GM12878 (cell line): Measurements from ENCODE around the gene GPAT3. TPM values are rescaled to one million over a fixed set of nuclear protein-coding genes. Genes with fewer than 3 reads are reported as not detected.

Experiments used
- ATAC-seq: fragments of 200-7000 bp; cut with Tn5 transposase; 3 replicates; pipeline ENCODE4 v1.9.1; 2020; ENCODE audit warnings: mild to moderate bottlenecking, moderate library complexity
- BruUV-seq: library from RNA; stranded (reverse); fragments of 400-500 nt; replicated peaks from 2 replicates; lab custom pipeline; 2021; lab: Mats Ljungman, UMichigan
- CTCF ChIA-PET: fragments of 300-600 bp; sonication (Branson Sonifier 250); formaldehyde crosslinking; extraction: SDS; loops from one replicate; lab custom pipeline; 2021; ENCODE audit warnings: inconsistent platforms; lab: Yijun Ruan, JAX
- POLR2A ChIA-PET: fragments of 350-600 bp; formaldehyde crosslinking; extraction: SDS; loops from one replicate; lab custom pipeline; 2021; ENCODE audit warnings: inconsistent platforms; lab: Charles Lee
- RAD21 ChIA-PET: fragments of 300-600 bp; sonication (Branson Sonifier 250); formaldehyde crosslinking; loops from one replicate; lab custom pipeline; 2023; ENCODE audit warnings: antibody characterized with exemption; ENCODE audit not compliant: unreplicated experiment; lab: Charles Lee
- SMC1A ChIA-PET: fragments of 300-600 bp; sonication (Branson Sonifier 250); formaldehyde crosslinking; loops from one replicate; lab custom pipeline; 2023; ENCODE audit not compliant: unreplicated experiment, uncharacterized antibody; lab: Charles Lee
- DNase-seq: peaks from one replicate; pipeline ENCODE4 v3.0.0-alpha.2; 2011; ENCODE audit warnings: low read depth, low spot score
- FAIRE-seq: peaks from 3 replicates; lab custom pipeline; 2011; peaks lifted over from hg19 to GRCh38; lab: Jason Lieb, UNC
- H2AFZ ChIP-seq: 2 replicates; pipeline ENCODE4 v1.6.0; 2011; ENCODE audit warnings: low read depth, low read length, control low read depth; ENCODE audit not compliant: control insufficient read depth
- H3K27ac ChIP-seq: 2 replicates; pipeline ENCODE4 v1.5.1; 2011; ENCODE audit warnings: control low read depth; ENCODE audit not compliant: control insufficient read depth, insufficient read depth
- H3K27me3 ChIP-seq, 2 experiments: replicated peaks in 1 of 2; 2 replicates each; pipeline versions ENCODE4 v1.6.0 to v1.6.1; 2011; ENCODE audit warnings: low read length in 1 of 2; ENCODE audit not compliant: control insufficient read depth in 2 of 2, insufficient read depth in 2 of 2
- H3K36me3 ChIP-seq, 2 experiments: 2 replicates each; pipeline ENCODE4 v1.5.1; 2011; ENCODE audit warnings: low read length in 1 of 2; ENCODE audit not compliant: control insufficient read depth in 2 of 2, insufficient read depth in 2 of 2
- H3K4me1 ChIP-seq: 2 replicates; pipeline ENCODE4 v1.6.1; 2011; ENCODE audit warnings: mild to moderate bottlenecking, low read length, moderate library complexity, mixed read lengths; ENCODE audit not compliant: control insufficient read depth, insufficient read depth
- H3K4me2 ChIP-seq: 2 replicates; pipeline ENCODE4 v1.6.0; 2011; ENCODE audit warnings: control low read depth; ENCODE audit not compliant: control insufficient read depth, insufficient read depth
- H3K4me3 ChIP-seq: fragments of 200-600 bp; sonication (generic); 2 replicates; pipeline ENCODE4 v1.5.1; 2016
- H3K79me2 ChIP-seq: 2 replicates; pipeline ENCODE4 v1.6.0; 2011; ENCODE audit warnings: low read length; ENCODE audit not compliant: control insufficient read depth, insufficient read depth
- H3K9ac ChIP-seq: 2 replicates; pipeline ENCODE4 v1.8.0; 2011; ENCODE audit warnings: low read length, control low read depth, mixed read lengths; ENCODE audit not compliant: control insufficient read depth, insufficient read depth
- H3K9me3 ChIP-seq: replicated peaks from 3 replicates; pipeline ENCODE4 v1.5.1; 2011; ENCODE audit warnings: mild to moderate bottlenecking, low read length; ENCODE audit not compliant: control insufficient read depth, insufficient read depth
- H4K20me1 ChIP-seq: 2 replicates; pipeline ENCODE4 v1.6.0; 2011; ENCODE audit not compliant: control insufficient read depth, insufficient read depth
- ATF3 ChIP-seq: IDR thresholded peaks from 2 replicates; pipeline ENCODE4 v1.6.1; 2011; ENCODE audit warnings: low read depth, mild to moderate bottlenecking, low read length, moderate library complexity, borderline replicate concordance; ENCODE audit errors: extremely low read depth
- GATAD2B ChIP-seq: fragments of 450-650 bp; conservative IDR thresholded peaks from 2 replicates; pipeline ENCODE4 v1.6.1; 2017; ENCODE audit warnings: low read depth, mild to moderate bottlenecking, moderate library complexity
- RELA ChIP-seq: fragments of 450-650 bp; IDR thresholded peaks from 2 replicates; pipeline ENCODE4 v1.8.0; 2014; ENCODE audit warnings: borderline replicate concordance; ENCODE audit not compliant: partially characterized antibody
- STAT1 ChIP-seq: fragments of 450-650 bp; conservative IDR thresholded peaks from 2 replicates; pipeline ENCODE4 v1.6.1; 2014; ENCODE audit warnings: antibody characterized with exemption, mild to moderate bottlenecking
- WGBS: methylation state at CpG from one replicate; pipeline ENCODE4 v1.1.6; 2016; ENCODE audit warnings: low lambda C conversion rate; ENCODE audit not compliant: insufficient replicate concordance, insufficient coverage; ENCODE audit errors: missing lambda C conversion rate; 5-methylcytosine and 5-hydroxymethylcytosine counted together
- in situ Hi-C: fragments of 300-500 bp; cut with MboI; formaldehyde crosslinking; loops from 9 replicates; pipeline ENCODE4 v1.14.3; 2018; ENCODE audit warnings: mixed read lengths
- intact Hi-C: fragments of 100-400 bp; cut with micrococcal nuclease; formaldehyde crosslinking; loops from one replicate; pipeline ENCODE4 v1.14.2; 2022; ENCODE audit not compliant: unreplicated experiment
- polyA plus RNA-seq, 11 experiments: library from polyadenylated mRNA; depleted of rRNA in 4 of 11; unstranded in 6 of 11; stranded (reverse) in 5 of 11; fragments of >200 nt; fragmentation: Nextera tagmentation in 4 of 11; fragmentation: Illumina TruSeq in 1 of 11; extraction: Ambion mirVana in 4 of 11; extraction: Trizol in 1 of 11; gene quantifications; 1 replicate in 1 of 11; 2 replicates in 10 of 11; pipeline versions ENCODE4 v1.2.1 to v1.2.3, GENCODE V29; 2011 to 2016; ENCODE audit warnings: inconsistent platforms in 2 of 11, missing spikeins in 2 of 11, low read depth in 1 of 11
- total RNA-seq, 4 experiments: library from RNA; depleted of rRNA in 3 of 4; stranded (reverse); fragments of >200 nt in 3 of 4; fragmentation: Illumina TruSeq in 1 of 4; extraction: Trizol in 1 of 4; gene quantifications; 2 replicates each; pipeline versions ENCODE4 v1.2.1 to v1.2.3, GENCODE V29; 2013 to 2021
- TF ChIP-seq, protein P1 (sequence below): fragments of 450-650 bp; IDR thresholded peaks from 2 replicates; pipeline ENCODE4 v1.6.1; 2017; ENCODE audit warnings: mild to moderate bottlenecking, moderate library complexity
- TF ChIP-seq, protein P2 (sequence below): fragments of 450-650 bp; formaldehyde crosslinking; IDR thresholded peaks from 2 replicates; pipeline ENCODE4 v1.4.0; 2022; ENCODE audit warnings: mild to moderate bottlenecking, moderate library complexity

GPAT3 gene
- total and polyA plus RNA-seq, 10 of the 15 experiments (the other 5 are each of a cell fraction or from before 2014, with no cell fraction given): 0.26 to 1.1 (median 0.52) TPM

DNA sequence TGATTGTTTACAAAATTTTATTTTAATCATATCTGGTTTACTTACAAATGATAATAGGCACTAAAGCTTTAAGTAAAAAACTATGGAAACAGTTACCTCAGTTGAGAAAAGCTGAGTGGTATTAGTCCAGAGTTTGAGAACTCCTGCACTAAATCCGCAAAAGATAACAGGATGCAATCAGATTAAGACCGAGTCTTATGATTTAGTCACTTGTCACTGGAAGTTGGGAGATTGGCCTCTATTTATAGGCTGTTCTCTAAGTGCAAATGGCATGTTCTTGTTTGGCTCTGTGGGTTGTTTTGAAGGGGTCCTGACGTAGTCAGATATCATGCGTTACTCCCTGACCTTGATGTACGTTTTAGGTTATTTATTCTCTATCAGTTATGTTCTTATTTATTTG lies 6.3 kb downstream of the GPAT3 start:
- WGBS: 82% methylated on average over 5 of the region's 5 CpGs
- Histone ChIP-seq H3K79me2 (no peaks in the 10 kb centered on the region), H3K9ac (no peak overlapping the region), H3K4me2 (no peak overlapping the region), H3K27me3 (no peaks in the 10 kb centered on the region), H3K4me3 (no peak overlapping the region), H2AFZ (no peak overlapping the region), H3K36me3 (no peaks in the 10 kb centered on the region), H3K4me1 (no peaks in the 10 kb centered on the region), H4K20me1 (no peaks in the 10 kb centered on the region), H3K9me3 (no peaks in the 10 kb centered on the region), H3K27ac (no peak overlapping the region)
- intact Hi-C loops (no loop called here), in situ Hi-C loops (no loop called here)
- BruUV-seq: no TSS peak
- DNase-seq: no peak
- no peak for TF ChIP-seq RELA
- no peak for FAIRE-seq
- ChIA-PET SMC1A (interaction anchor here (1.0 to 1.4 kb wide), 3 partner anchors 15 to 100 kb away, joined by 3 read pairs; no protein-coding TSS in a partner anchor), CTCF (interaction anchor here (1.2 to 2.5 kb wide), 4 partner anchors 11 to 102 kb away, joined by 3 to 7 read pairs (median 4); no protein-coding TSS in a partner anchor), POLR2A (interaction anchor here (0.6 to 1.0 kb wide), 2 partner anchors 14 to 23 kb away, joined by 3 to 4 read pairs; no protein-coding TSS in a partner anchor), RAD21 (interaction anchor here (0.6 to 1.3 kb wide), 2 partner anchors 31 to 38 kb away, joined by 3 read pairs; no protein-coding TSS in a partner anchor)
- no peak for ATAC-seq

- no peaks in the 10 kb centered on the region for H3K27me3 ChIP-seq
- H3K9me3 ChIP-seq: no peaks in the 10 kb centered on the region
- ChIA-PET SMC1A (interaction anchor here (1.3 kb wide), 1 partner anchor 9 kb away, joined by 4 read pairs; no protein-coding TSS in a partner anchor), CTCF (interaction anchor here (0.7 to 1.0 kb wide), 2 partner anchors 12 to 328 kb away, joined by 3 read pairs; no protein-coding TSS in a partner anchor), RAD21 (interaction anchor here (0.7 to 0.9 kb wide), 2 partner anchors 11 to 271 kb away, joined by 3 to 7 read pairs; no protein-coding TSS in a partner anchor), POLR2A (interaction anchor here (0.7 kb wide), 1 partner anchor 13 kb away, joined by 8 read pairs; no protein-coding TSS in a partner anchor)
- H3K4me2 ChIP-seq: no peak overlapping the region
- no peaks in the 10 kb centered on the region for H3K79me2 ChIP-seq
- in situ Hi-C loops (no loop called here), intact Hi-C loops (no loop called here)
- no peak overlapping the region for H3K27ac ChIP-seq
- DNase-seq (no peak), FAIRE-seq (no peak), ATAC-seq (no peak)
- H3K9ac ChIP-seq: no peak overlapping the region
- H3K4me3 ChIP-seq: no peak overlapping the region
- H3K4me1 ChIP-seq: peaks cover 9% of the 10 kb centered on the region
- TF ChIP-seq ATF3 (no peak), STAT1 (no peak), GATAD2B (no peak)
- TF ChIP-seq, protein P1, sequence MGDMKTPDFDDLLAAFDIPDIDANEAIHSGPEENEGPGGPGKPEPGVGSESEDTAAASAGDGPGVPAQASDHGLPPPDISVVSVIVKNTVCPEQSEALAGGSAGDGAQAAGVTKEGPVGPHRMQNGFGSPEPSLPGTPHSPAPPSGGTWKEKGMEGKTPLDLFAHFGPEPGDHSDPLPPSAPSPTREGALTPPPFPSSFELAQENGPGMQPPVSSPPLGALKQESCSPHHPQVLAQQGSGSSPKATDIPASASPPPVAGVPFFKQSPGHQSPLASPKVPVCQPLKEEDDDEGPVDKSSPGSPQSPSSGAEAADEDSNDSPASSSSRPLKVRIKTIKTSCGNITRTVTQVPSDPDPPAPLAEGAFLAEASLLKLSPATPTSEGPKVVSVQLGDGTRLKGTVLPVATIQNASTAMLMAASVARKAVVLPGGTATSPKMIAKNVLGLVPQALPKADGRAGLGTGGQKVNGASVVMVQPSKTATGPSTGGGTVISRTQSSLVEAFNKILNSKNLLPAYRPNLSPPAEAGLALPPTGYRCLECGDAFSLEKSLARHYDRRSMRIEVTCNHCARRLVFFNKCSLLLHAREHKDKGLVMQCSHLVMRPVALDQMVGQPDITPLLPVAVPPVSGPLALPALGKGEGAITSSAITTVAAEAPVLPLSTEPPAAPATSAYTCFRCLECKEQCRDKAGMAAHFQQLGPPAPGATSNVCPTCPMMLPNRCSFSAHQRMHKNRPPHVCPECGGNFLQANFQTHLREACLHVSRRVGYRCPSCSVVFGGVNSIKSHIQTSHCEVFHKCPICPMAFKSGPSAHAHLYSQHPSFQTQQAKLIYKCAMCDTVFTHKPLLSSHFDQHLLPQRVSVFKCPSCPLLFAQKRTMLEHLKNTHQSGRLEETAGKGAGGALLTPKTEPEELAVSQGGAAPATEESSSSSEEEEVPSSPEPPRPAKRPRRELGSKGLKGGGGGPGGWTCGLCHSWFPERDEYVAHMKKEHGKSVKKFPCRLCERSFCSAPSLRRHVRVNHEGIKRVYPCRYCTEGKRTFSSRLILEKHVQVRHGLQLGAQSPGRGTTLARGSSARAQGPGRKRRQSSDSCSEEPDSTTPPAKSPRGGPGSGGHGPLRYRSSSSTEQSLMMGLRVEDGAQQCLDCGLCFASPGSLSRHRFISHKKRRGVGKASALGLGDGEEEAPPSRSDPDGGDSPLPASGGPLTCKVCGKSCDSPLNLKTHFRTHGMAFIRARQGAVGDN: no peak
- TF ChIP-seq, protein P2, sequence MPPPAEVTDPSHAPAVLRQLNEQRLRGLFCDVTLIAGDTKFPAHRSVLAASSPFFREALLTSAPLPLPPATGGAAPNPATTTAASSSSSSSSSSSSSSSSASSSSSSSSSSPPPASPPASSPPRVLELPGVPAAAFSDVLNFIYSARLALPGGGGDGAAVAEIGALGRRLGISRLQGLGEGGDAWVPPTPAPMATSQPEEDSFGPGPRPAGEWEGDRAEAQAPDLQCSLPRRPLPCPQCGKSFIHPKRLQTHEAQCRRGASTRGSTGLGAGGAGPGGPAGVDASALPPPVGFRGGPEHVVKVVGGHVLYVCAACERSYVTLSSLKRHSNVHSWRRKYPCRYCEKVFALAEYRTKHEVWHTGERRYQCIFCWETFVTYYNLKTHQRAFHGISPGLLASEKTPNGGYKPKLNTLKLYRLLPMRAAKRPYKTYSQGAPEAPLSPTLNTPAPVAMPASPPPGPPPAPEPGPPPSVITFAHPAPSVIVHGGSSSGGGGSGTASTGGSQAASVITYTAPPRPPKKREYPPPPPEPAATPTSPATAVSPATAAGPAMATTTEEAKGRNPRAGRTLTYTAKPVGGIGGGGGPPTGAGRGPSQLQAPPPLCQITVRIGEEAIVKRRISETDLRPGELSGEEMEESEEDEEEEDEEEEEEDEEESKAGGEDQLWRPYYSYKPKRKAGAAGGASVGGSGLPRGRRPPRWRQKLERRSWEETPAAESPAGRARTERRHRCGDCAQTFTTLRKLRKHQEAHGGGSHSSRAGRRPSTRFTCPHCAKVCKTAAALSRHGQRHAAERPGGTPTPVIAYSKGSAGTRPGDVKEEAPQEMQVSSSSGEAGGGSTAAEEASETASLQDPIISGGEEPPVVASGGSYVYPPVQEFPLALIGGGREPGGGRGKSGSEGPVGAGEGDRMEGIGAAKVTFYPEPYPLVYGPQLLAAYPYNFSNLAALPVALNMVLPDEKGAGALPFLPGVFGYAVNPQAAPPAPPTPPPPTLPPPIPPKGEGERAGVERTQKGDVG (CRISPR knock-in tag): no peak
- WGBS: 51% methylated on average over 3 of the region's 3 CpGs
- BruUV-seq: no TSS peak
- no peak overlapping the region for H2AFZ ChIP-seq
- H4K20me1 ChIP-seq: no peaks in the 10 kb centered on the region
- H3K36me3 ChIP-seq: no peaks in the 10 kb centered on the region
These were observed 10.9 kb downstream of the GPAT3 start for GRCh38 chr4:83546786-83547185.
